ENCODE results near the gene LIPF.

GRCh38 chr10:88707429-88708155 lies 43.4 kb downstream of the LIPF start:
- TF ChIP-seq ZNF133 (tag by site-specific recombination; IDR thresholded peaks at IDR 0.05): no peak
- no peak for TF ChIP-seq KLF16 (tag by site-specific recombination; IDR thresholded peaks at IDR 0.05)
- TF ChIP-seq GFI1B (tag by site-specific recombination; IDR thresholded peaks at IDR 0.05): no peak
- TF ChIP-seq ZNF670 (tag by site-specific recombination; IDR thresholded peaks at IDR 0.05; ENCODE audit: low read depth): no peak
- no peak for TF ChIP-seq ZFP37 (tag by site-specific recombination; IDR thresholded peaks at IDR 0.05)
